H1 (cell line): ENCODE measurements around the gene COL8A2. TPM values are rescaled to one million over a fixed set of nuclear protein-coding genes. Genes with fewer than 3 reads are reported as not detected.

Source experiments
- ATF3 ChIP-seq: IDR thresholded peaks from 2 replicates; pipeline ENCODE4 v1.6.1; 2011; ENCODE audit warnings: low read depth, mild to moderate bottlenecking, low read length; ENCODE audit not compliant: insufficient read depth
- CBX8 ChIP-seq: fragments of 300-800, 300-1000 bp; sonication (generic); IDR thresholded peaks from 2 replicates; pipeline ENCODE4 v1.7.1; 2016; ENCODE audit warnings: low read depth, low read length, borderline replicate concordance
- CHD7 ChIP-seq: fragments of 300-600 bp; sonication (generic); IDR thresholded peaks from 2 replicates; pipeline ENCODE4 v1.7.1; 2012; ENCODE audit warnings: low read length, moderate library complexity, mild to moderate bottlenecking, inconsistent platforms; ENCODE audit not compliant: insufficient replicate concordance
- EGR1 ChIP-seq: IDR thresholded peaks from 2 replicates; pipeline ENCODE4 v1.6.1; 2011; ENCODE audit warnings: low read depth, low read length, borderline replicate concordance
- GABPA ChIP-seq: IDR thresholded peaks from 2 replicates; pipeline ENCODE4 v1.6.1; 2011; ENCODE audit warnings: mild to moderate bottlenecking, low read length, moderate library complexity, borderline replicate concordance; ENCODE audit not compliant: insufficient read depth
- KDM4A ChIP-seq: IDR thresholded peaks from one replicate; pipeline ENCODE4 v1.7.1; 2012; ENCODE audit warnings: low read depth, mild to moderate bottlenecking, moderate library complexity, low read length, inconsistent platforms; ENCODE audit not compliant: severe bottlenecking
- KDM5A ChIP-seq: fragments of 200-600 bp; IDR thresholded peaks from 2 replicates; pipeline ENCODE4 v1.7.1; 2012; ENCODE audit warnings: mild to moderate bottlenecking, low read length, inconsistent platforms, mixed read lengths
- MAFK ChIP-seq: IDR thresholded peaks from 2 replicates; pipeline ENCODE4 v1.6.1; 2012; ENCODE audit warnings: low read depth, mild to moderate bottlenecking, improper control_type of control experiment, low read length
- POLR2A ChIP-seq, 2 experiments: IDR thresholded peaks; 1 replicate in 1 of 2; 2 replicates in 1 of 2; pipeline ENCODE4 v1.6.1; 2011; ENCODE audit warnings: low read depth in 2 of 2, low read length in 2 of 2, mild to moderate bottlenecking in 2 of 2; ENCODE audit errors: control extremely low read depth in 1 of 2
- SIRT6 ChIP-seq: IDR thresholded peaks from one replicate; pipeline ENCODE4 v1.7.1; 2012; ENCODE audit warnings: low read length, inconsistent platforms
- TAF7 ChIP-seq: optimal IDR thresholded peaks from 2 replicates; pipeline ENCODE3; 2011; ENCODE audit warnings: low read depth, mild to moderate bottlenecking, inconsistent platforms, low read length, moderate library complexity, borderline replicate concordance
- polyA plus RNA-seq, 7 experiments: library from polyadenylated mRNA; depleted of rRNA in 3 of 7; stranded (reverse) in 5 of 7; unstranded in 2 of 7; fragments of >200 nt in 5 of 7; fragments of 200-250 nt in 2 of 7; gene quantifications; 1 replicate in 5 of 7; 2 replicates in 1 of 7; 4 replicates in 1 of 7; pipeline versions ENCODE4 v1.2.1 to v1.2.3, GENCODE V29; 2011 to 2013; ENCODE audit warnings: missing spikeins in 2 of 7, mixed read lengths in 2 of 7
- total RNA-seq: library from RNA; stranded (reverse); fragmentation: NEBNext Ultra II Directional; extraction: Animal tissue kit (Norgen Biotek cat#: 25700); gene quantifications from 2 replicates; pipeline ENCODE4 v1.2.1, GENCODE V29; 2021

COL8A2 gene
- total and polyA plus RNA-seq, 2 of the 8 experiments (the other 6 are each of a cell fraction or from before 2014, with no cell fraction given): 2.1 to 2.8 TPM

GRCh38 chr1:36115931-36116330 lies 9.1 kb downstream of the COL8A2 start (continued):
- TF ChIP-seq CHD7: no peak
- no peak for TF ChIP-seq SIRT6
- no peak for TF ChIP-seq EGR1
- TF ChIP-seq KDM4A: no peak
- no peak for TF ChIP-seq KDM5A
- TF ChIP-seq CBX8: no peak
- TF ChIP-seq MAFK: no peak
- no peak for TF ChIP-seq ATF3
- no peak for TF ChIP-seq TAF7
- TF ChIP-seq POLR2A (IDR thresholded peaks at IDR 0.05; ENCODE audit: control extremely low read depth in 1 of 2, low read depth in 2 of 2, low read length in 2 of 2): no peak
- TF ChIP-seq GABPA: no peak
